ENCODE data around the gene SLCO3A1.

Gene SLCO3A1

DNA sequence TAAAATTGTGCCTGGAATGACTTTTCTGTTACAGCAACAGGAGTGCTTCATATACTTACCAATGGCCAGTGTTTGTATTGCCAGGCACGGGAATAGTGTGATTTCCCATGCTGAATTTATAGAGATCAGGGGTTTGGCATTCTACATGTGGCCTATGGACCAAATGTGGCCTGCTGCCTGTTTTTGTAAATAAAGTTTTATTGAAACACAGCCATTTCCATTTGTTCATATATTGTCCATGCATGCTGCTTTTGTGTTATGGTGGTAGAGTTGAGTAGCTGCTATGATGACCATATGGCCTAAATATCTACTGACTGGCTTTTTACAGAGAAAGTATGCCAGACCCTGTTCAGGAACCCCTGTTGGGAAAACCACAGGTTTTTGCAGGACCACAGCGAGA is 55.6 kb downstream of the SLCO3A1 start:
- TF ChIP-seq, protein P1, sequence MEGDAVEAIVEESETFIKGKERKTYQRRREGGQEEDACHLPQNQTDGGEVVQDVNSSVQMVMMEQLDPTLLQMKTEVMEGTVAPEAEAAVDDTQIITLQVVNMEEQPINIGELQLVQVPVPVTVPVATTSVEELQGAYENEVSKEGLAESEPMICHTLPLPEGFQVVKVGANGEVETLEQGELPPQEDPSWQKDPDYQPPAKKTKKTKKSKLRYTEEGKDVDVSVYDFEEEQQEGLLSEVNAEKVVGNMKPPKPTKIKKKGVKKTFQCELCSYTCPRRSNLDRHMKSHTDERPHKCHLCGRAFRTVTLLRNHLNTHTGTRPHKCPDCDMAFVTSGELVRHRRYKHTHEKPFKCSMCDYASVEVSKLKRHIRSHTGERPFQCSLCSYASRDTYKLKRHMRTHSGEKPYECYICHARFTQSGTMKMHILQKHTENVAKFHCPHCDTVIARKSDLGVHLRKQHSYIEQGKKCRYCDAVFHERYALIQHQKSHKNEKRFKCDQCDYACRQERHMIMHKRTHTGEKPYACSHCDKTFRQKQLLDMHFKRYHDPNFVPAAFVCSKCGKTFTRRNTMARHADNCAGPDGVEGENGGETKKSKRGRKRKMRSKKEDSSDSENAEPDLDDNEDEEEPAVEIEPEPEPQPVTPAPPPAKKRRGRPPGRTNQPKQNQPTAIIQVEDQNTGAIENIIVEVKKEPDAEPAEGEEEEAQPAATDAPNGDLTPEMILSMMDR (IDR thresholded peaks at IDR 0.05; ENCODE audit: insufficient read depth, low read length) = no peak
- TF ChIP-seq GABPA (IDR thresholded peaks at IDR 0.05; ENCODE audit: low read depth) (no peak), SPI1 (IDR thresholded peaks at IDR 0.05; ENCODE audit: borderline replicate concordance, low read depth) (no peak), POLR2AphosphoS5 (IDR thresholded peaks at IDR 0.05; ENCODE audit: low read depth) (no peak)
- TF ChIP-seq, protein P2, sequence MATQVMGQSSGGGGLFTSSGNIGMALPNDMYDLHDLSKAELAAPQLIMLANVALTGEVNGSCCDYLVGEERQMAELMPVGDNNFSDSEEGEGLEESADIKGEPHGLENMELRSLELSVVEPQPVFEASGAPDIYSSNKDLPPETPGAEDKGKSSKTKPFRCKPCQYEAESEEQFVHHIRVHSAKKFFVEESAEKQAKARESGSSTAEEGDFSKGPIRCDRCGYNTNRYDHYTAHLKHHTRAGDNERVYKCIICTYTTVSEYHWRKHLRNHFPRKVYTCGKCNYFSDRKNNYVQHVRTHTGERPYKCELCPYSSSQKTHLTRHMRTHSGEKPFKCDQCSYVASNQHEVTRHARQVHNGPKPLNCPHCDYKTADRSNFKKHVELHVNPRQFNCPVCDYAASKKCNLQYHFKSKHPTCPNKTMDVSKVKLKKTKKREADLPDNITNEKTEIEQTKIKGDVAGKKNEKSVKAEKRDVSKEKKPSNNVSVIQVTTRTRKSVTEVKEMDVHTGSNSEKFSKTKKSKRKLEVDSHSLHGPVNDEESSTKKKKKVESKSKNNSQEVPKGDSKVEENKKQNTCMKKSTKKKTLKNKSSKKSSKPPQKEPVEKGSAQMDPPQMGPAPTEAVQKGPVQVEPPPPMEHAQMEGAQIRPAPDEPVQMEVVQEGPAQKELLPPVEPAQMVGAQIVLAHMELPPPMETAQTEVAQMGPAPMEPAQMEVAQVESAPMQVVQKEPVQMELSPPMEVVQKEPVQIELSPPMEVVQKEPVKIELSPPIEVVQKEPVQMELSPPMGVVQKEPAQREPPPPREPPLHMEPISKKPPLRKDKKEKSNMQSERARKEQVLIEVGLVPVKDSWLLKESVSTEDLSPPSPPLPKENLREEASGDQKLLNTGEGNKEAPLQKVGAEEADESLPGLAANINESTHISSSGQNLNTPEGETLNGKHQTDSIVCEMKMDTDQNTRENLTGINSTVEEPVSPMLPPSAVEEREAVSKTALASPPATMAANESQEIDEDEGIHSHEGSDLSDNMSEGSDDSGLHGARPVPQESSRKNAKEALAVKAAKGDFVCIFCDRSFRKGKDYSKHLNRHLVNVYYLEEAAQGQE (IDR thresholded peaks at IDR 0.05; ENCODE audit: insufficient replicate concordance, low read depth) = no peak
- H3K27me3 ChIP-seq (ENCODE audit: insufficient read depth, poor library complexity, severe bottlenecking) = no peaks in the 10 kb centered on the region
- H3K27ac ChIP-seq (replicated peaks) = no peak overlapping the region
- H3K4me3 ChIP-seq (replicated peaks; ENCODE audit: insufficient read depth, low read length) = no peak overlapping the region
- DNase-seq (ENCODE audit: low read depth in 1 of 2, low spot score in 1 of 2) = no peak

DNA sequence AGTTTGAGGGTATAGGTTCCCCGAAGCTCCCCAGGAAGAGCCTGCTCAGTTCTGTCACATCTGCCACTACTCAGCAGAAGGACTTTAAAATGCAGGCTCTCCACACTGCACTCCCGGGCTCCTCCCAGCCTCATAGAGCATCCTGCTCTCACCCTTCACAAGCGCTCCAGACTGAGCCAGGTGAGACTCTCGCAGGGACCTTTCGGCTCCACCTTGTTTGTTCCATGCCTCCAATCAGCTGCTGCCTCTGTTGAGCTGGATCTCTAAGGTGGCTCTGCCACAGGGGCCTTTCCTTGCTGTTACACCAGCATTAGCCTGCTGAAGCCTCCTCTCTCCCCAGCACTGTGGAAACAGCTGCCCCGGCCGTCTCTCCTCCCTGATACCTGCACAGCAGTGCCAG is 56.1 kb downstream of the SLCO3A1 start:
- DNase-seq (ENCODE audit: low read depth in 1 of 2, low spot score in 1 of 2) = no peak
- Histone ChIP-seq H3K27ac (replicated peaks) (no peak overlapping the region), H3K27me3 (ENCODE audit: insufficient read depth, poor library complexity, severe bottlenecking) (no peaks in the 10 kb centered on the region), H3K4me3 (replicated peaks; ENCODE audit: insufficient read depth, low read length) (no peak overlapping the region)
- TF ChIP-seq, protein P1 (IDR thresholded peaks at IDR 0.05; ENCODE audit: insufficient read depth, low read length) = no peak
- no peak for TF ChIP-seq GABPA (IDR thresholded peaks at IDR 0.05; ENCODE audit: low read depth)
- TF ChIP-seq POLR2AphosphoS5 (IDR thresholded peaks at IDR 0.05; ENCODE audit: low read depth) = no peak
- TF ChIP-seq SPI1 (IDR thresholded peaks at IDR 0.05; ENCODE audit: borderline replicate concordance, low read depth) = no peak
- TF ChIP-seq, protein P2 (IDR thresholded peaks at IDR 0.05; ENCODE audit: insufficient replicate concordance, low read depth) = no peak

DNA sequence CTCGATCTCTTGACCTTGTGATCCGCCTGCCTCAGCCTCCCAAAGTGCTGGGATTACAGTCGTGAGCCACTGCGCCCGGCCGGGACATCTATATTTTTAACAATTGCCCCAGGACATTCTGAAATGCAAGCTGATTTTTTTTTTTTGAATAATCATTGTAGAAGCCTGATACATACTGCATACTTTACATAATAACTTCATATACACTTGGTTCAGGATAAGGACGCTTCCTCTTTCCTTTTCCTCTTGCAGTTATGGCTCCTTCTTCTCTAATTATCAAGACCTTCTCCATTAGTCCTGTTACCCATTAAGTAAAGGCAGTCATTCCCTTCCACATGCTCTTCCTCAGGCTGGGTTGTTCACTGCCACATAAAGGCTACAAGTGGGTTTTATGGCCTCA is 58.3 kb downstream of the SLCO3A1 start:
- H3K4me3 ChIP-seq (replicated peaks; ENCODE audit: insufficient read depth, low read length) = no peak overlapping the region

More for the DNA sequence above, 58.3 kb downstream of the SLCO3A1 start:
- no peaks in the 10 kb centered on the region for H3K27me3 ChIP-seq (ENCODE audit: insufficient read depth, poor library complexity, severe bottlenecking)
- no peak for DNase-seq (ENCODE audit: low read depth in 1 of 2, low spot score in 1 of 2)
- TF ChIP-seq SPI1 (IDR thresholded peaks at IDR 0.05; ENCODE audit: borderline replicate concordance, low read depth) (peak; percentile 63; the same call in 1 of the 2 replicates), GABPA (IDR thresholded peaks at IDR 0.05; ENCODE audit: low read depth) (no peak), POLR2AphosphoS5 (IDR thresholded peaks at IDR 0.05; ENCODE audit: low read depth) (no peak)
- TF ChIP-seq, protein P2 (IDR thresholded peaks at IDR 0.05; ENCODE audit: insufficient replicate concordance, low read depth) = no peak
- TF ChIP-seq, protein P1 (IDR thresholded peaks at IDR 0.05; ENCODE audit: insufficient read depth, low read length) = no peak
- no peak overlapping the region for H3K27ac ChIP-seq (replicated peaks)

Measured in HL-60 (cell line).